Measurements from ENCODE around the gene ZGPAT.

GRCh38 chr20:63740070-63740626 is 32.3 kb downstream of the ZGPAT start:
- TF ChIP-seq POLR2AphosphoS5 (IDR thresholded peaks at IDR 0.05; ENCODE audit: borderline replicate concordance, low read depth, low read length): no peak
- TF ChIP-seq EZH2 (IDR thresholded peaks at IDR 0.05): no peak

All from SK-N-MC (cell line).